Mucosa of stomach (tissue), 1 donor: Measurements from ENCODE around the gene CEP250.

Experiments used
- H3K27me3 ChIP-seq: one replicate; pipeline ENCODE4 v1.7.0; 2013; ENCODE audit warnings: mild to moderate bottlenecking, low read length; ENCODE audit not compliant: control insufficient read depth, insufficient read depth
- H3K36me3 ChIP-seq: one replicate; pipeline ENCODE4 v1.7.0; 2013; ENCODE audit warnings: low read length; ENCODE audit not compliant: control insufficient read depth, insufficient read depth
- H3K4me1 ChIP-seq: one replicate; pipeline ENCODE4 v1.7.0; 2013; ENCODE audit warnings: mild to moderate bottlenecking, low read length; ENCODE audit not compliant: control insufficient read depth, insufficient read depth
- H3K4me3 ChIP-seq: one replicate; pipeline ENCODE4 v1.7.0; 2013; ENCODE audit warnings: low read length
- H3K9ac ChIP-seq: one replicate; pipeline ENCODE4 v1.7.0; 2013; ENCODE audit warnings: mild to moderate bottlenecking, low read length, moderate library complexity
- H3K9me3 ChIP-seq: one replicate; pipeline ENCODE4 v1.7.0; 2013; ENCODE audit warnings: mild to moderate bottlenecking, low read length, moderate library complexity; ENCODE audit not compliant: control insufficient read depth
- donor health status: Pancreatic carcinoma.

CEP250 gene, protein sequence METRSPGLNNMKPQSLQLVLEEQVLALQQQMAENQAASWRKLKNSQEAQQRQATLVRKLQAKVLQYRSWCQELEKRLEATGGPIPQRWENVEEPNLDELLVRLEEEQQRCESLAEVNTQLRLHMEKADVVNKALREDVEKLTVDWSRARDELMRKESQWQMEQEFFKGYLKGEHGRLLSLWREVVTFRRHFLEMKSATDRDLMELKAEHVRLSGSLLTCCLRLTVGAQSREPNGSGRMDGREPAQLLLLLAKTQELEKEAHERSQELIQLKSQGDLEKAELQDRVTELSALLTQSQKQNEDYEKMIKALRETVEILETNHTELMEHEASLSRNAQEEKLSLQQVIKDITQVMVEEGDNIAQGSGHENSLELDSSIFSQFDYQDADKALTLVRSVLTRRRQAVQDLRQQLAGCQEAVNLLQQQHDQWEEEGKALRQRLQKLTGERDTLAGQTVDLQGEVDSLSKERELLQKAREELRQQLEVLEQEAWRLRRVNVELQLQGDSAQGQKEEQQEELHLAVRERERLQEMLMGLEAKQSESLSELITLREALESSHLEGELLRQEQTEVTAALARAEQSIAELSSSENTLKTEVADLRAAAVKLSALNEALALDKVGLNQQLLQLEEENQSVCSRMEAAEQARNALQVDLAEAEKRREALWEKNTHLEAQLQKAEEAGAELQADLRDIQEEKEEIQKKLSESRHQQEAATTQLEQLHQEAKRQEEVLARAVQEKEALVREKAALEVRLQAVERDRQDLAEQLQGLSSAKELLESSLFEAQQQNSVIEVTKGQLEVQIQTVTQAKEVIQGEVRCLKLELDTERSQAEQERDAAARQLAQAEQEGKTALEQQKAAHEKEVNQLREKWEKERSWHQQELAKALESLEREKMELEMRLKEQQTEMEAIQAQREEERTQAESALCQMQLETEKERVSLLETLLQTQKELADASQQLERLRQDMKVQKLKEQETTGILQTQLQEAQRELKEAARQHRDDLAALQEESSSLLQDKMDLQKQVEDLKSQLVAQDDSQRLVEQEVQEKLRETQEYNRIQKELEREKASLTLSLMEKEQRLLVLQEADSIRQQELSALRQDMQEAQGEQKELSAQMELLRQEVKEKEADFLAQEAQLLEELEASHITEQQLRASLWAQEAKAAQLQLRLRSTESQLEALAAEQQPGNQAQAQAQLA (N-terminal part only)

DNA sequence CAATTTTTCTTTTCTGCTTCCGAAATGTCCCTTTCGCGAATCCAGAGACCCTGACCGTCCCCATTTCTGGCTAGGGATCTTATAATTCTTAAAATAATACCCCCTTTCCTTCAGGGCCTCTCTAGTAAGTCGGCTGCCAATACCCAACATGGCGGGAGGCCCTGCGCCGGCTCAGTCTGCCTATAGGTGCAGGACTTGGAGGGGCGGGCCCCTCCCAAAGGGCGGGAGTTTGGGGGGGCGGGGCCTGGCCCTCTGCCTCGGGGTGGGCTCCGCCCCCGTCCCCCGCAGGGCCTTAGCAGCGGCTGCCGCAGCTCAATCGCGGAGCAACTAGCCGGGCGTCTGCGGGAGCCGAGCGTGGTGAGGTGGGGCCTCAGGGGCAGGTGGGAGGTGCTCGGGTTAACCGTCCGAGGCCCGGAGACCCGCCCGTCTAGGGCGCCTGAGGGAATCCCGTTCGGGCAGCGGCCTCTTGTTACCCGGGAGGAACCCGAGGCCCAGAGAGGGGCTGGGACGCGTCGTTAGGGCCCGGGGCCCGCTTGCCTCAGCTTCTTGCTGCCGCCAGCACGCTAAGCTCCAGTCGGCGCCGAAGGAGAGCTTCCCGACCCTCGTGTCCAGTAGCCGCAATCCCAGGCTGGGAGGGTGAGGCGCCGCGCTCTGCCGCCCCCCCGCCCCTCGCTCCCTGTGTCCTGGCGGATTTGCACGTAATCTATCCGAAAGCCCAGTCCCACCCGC lies at the start of gene CEP250:
CEP250 (plus strand) TSS at position 718 of the 729 bp plus-strand sequence. CDS start 6,770 bp downstream, outside the sequence.
- H3K27me3 ChIP-seq: no peaks in the 10 kb centered on the region
- peak within 1 kb of the TSS; percentile 93 for H3K9ac ChIP-seq
- H3K4me1 ChIP-seq: no peaks in the 10 kb centered on the region
- no peaks in the 10 kb centered on the region for H3K9me3 ChIP-seq
- no peaks in the 10 kb centered on the region for H3K36me3 ChIP-seq
- H3K4me3 ChIP-seq: peak within 1 kb of the TSS; percentile 63

DNA sequence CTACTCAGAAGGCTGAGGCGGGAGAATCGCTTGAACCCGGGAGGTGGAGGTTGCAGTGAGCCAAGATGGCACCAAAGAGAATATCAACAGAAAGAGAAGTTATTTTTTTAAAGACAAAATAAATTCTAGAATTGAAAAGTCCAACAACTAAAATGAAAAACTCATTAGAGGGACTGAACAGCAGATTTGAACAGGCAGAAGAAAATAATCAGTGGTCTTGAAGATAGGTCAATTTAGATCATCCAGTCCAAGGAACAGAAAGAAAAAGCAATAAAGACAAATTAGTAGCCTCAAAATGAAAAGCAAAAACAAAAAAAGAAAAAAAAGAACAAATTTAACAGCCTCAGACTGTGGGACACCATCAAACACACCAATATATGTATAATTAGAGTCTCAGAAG lies 49.6 kb upstream of the CEP250 start:
- Histone ChIP-seq H3K4me3 (no peak overlapping the region), H3K9ac (no peak overlapping the region), H3K9me3 (no peaks in the 10 kb centered on the region), H3K27me3 (no peaks in the 10 kb centered on the region), H3K4me1 (peaks cover 2% of the 10 kb centered on the region), H3K36me3 (no peaks in the 10 kb centered on the region)

DNA sequence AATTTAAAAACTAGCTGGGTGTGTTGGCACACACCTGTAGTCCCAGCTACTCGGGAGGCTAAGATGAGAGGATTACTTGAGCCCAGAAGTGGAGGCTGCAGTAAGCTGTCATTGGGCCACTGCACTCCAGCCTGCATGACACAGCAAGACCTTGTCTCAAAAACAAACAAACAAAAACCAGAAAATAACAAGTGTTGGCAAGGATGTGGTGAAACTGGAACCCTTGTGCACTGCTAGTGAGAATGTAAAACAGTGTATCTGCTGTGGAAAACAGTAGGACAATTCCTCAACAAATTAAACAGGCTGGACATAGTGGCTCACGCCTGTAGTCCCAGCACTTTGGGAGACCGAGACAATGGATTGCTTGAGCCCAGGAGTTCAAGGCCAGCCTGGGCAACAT lies 47.1 kb upstream of the CEP250 start:
- Histone ChIP-seq H3K4me1 (peaks cover 4% of the 10 kb centered on the region), H3K9me3 (no peaks in the 10 kb centered on the region), H3K4me3 (no peak overlapping the region), H3K36me3 (no peaks in the 10 kb centered on the region), H3K27me3 (no peaks in the 10 kb centered on the region), H3K9ac (no peak overlapping the region)

DNA sequence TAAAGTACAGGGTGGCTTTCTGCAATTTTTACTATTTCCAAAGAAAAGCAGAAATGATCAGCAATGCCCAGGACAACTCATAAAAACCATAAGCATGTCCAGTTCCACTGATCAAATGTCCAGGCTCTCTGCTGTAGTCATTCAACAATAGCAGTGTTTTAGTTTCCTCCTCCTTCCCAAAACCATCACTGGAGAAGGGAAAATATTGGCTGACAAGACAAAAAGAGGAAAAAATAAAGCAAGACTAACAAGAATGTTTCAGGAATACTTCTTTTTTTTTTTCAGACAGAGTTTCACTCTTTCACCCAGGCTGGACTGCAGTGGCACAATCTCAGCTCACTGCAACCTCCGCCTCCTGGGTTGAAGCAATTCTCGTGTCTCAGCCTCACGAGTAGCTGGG lies 45.9 kb upstream of the CEP250 start:
- Histone ChIP-seq H3K36me3 (no peaks in the 10 kb centered on the region), H3K4me1 (peaks cover 4% of the 10 kb centered on the region), H3K9ac (no peak overlapping the region), H3K4me3 (no peak overlapping the region), H3K27me3 (no peaks in the 10 kb centered on the region), H3K9me3 (no peaks in the 10 kb centered on the region)

DNA sequence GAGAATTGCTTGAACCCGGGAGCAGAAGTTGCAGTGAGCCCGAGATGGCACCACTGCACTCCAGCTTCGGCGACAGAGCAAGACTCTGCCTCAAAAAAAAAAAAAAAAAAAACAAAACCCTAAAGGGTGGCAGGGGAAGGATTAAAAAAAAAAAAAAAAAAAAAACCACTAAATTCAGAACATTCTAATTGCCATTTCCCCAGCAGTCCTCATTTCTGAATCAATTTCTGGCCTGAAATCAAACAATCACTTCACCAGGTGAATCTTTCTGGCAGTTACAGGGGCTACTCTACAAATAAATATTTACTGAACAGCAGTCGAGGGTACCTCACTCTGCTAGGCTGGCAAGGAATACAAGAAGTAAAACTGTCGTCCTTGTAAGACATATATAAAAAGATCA lies 44.8 kb upstream of the CEP250 start:
- Histone ChIP-seq H3K4me1 (peaks cover 4% of the 10 kb centered on the region), H3K27me3 (no peaks in the 10 kb centered on the region), H3K9ac (no peak overlapping the region), H3K4me3 (no peak overlapping the region), H3K36me3 (no peaks in the 10 kb centered on the region), H3K9me3 (no peaks in the 10 kb centered on the region)

DNA sequence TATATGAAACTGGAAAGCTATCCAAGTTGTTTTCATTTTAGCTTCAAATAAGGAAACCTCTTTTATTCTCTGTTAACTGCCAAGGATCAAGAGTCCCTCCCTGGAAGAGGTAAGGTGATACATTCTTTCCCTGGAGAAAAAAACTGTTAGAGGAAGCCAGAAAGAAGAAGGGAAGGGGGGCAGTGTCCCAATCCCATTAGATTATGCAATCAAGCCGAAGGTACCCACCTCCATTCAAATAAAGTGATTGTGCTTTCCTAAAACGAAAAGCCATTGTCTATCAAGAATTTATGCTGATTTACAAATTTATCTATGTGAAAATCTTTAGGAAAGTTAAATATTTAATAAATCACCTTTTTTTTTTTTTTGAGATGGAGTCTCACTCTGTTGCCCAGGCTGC lies 34.1 kb upstream of the CEP250 start:
- no peak overlapping the region for H3K4me3 ChIP-seq
- no peaks in the 10 kb centered on the region for H3K4me1 ChIP-seq
- no peaks in the 10 kb centered on the region for H3K27me3 ChIP-seq
- no peaks in the 10 kb centered on the region for H3K9me3 ChIP-seq
- no peaks in the 10 kb centered on the region for H3K36me3 ChIP-seq
- H3K9ac ChIP-seq: no peak overlapping the region

DNA sequence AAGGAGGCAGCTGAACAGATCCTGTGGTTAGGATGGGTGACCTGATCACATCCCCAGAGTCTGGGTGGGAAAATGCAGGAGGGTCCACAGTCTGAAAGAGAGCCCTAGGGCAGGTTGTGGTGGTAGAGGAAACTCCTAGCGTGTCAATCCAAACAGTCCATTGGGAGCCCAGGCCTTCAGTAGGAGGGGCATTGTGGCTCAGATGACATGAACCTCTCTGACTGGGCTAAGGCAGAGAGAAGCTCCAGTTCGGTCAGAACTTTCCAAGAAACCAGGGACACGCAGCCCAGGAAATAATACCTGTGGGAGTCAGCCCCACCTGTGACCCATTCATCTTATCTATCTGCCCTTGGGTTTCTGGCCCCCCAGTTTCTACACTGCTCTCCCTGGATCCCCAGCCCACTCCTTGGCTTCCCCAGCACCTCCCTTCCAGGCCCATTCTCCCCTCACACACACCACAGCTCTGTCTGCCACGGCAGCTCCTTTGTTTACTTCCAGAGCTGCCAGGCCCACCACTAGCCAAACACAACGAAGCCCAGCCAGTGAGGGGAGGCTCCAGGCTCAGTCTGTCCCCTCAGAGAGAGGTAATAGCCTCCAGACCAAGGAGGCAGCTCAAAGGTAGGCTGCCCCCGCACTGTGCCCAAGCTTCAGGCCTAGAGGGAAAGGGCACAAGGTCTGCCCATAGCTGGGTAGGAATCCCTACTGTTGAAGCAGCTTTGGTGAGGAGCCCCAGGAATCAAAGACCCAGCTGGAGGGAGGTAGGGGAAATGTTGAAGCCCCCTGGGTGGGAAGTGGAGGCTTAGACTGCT lies 23.6 kb upstream of the CEP250 start:
- H3K4me3 ChIP-seq: no peak overlapping the region
- no peaks in the 10 kb centered on the region for H3K36me3 ChIP-seq
- no peaks in the 10 kb centered on the region for H3K27me3 ChIP-seq
- no peak overlapping the region for H3K9ac ChIP-seq
- H3K4me1 ChIP-seq: peaks cover 5% of the 10 kb centered on the region
- no peaks in the 10 kb centered on the region for H3K9me3 ChIP-seq

DNA sequence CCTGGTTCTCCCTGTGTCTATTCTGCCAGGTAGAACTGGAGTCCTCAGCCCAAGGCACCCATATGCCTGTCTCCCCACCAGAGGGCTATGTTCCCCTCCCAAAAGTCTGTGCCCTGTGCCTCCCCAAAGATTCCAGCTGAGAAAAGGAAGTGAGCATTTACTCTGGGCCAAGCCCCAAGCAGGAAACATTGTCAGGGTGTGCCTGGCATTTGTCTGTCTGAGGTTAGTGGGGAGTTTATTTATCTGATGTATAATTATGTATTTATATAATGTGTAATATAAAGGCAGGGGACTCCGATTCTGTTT lies 23.0 kb upstream of the CEP250 start:
- Histone ChIP-seq H3K9me3 (no peaks in the 10 kb centered on the region), H3K4me1 (peaks cover 5% of the 10 kb centered on the region), H3K9ac (no peak overlapping the region), H3K36me3 (no peaks in the 10 kb centered on the region), H3K4me3 (no peak overlapping the region), H3K27me3 (no peaks in the 10 kb centered on the region)

DNA sequence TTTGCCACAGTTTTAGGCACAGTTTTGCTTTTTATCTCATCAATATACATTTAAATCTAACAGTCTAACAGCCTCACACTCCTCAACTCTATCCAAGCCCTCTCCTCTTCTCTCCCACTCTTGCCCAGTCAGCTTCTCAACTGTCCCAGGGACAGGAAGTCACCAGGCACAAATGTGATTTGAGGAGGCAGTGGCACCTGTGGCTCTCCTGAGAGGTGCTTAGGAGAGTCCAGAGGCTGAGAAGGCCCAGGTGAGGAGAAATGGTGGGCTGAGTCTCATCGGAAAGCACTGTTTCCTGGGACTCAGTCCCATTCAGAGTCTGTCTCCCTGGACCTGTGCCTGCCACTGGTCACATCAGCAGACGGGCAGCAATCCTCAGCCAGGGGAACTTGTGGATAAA lies 22.1 kb upstream of the CEP250 start:
- no peaks in the 10 kb centered on the region for H3K27me3 ChIP-seq
- no peaks in the 10 kb centered on the region for H3K9me3 ChIP-seq
- H3K9ac ChIP-seq: no peak overlapping the region
- no peaks in the 10 kb centered on the region for H3K36me3 ChIP-seq
- no peak overlapping the region for H3K4me3 ChIP-seq
- H3K4me1 ChIP-seq: peaks cover 8% of the 10 kb centered on the region

DNA sequence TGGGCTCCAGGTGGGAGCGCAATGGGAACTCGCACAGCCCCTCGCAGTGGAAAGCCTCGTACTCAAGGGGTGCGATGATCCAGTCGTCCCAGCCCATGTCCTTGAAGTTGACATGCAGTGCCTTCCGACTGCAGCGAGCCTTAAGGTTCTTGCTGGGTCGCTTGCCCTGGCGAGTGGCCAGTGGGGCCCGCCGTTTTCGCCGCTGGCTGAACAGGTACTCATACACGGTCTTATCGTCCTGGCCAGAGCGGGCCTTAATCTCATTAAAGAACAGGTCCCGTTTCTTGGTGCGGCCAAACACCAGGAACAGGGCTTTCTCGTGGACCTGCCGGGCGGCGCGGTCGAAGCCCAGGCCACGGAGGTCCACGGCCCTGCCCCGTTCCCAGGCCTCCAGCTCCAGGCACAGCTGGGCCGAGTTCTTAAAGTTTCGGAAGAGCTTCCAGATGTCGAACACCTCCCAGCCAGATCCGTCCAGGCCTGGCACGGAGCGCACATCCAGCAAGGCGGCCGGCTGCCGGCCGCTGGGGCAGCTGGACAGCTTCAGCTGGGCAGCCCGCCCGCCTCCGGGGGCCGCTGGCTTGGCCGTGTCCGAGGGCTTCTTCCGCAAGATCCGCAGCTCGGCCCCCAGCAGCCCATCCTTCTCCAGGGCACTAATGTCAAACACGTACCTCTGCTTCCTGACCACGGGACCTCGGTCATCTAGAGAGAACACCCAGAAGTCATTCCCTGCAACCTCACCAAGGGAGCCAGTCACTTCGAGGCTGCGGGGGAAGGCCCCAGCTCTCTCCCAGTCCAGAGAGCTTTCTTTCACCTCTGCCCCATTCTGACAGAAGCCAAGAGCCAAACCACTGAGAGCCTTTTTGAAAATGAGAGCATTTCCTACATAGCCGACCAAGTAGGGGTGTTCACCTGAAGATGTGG lies 21.1 kb upstream of the CEP250 start:
- Histone ChIP-seq H3K27me3 (peaks cover 3% of the 10 kb centered on the region), H3K9ac (no peak overlapping the region), H3K4me1 (peaks cover 17% of the 10 kb centered on the region), H3K4me3 (no peak overlapping the region), H3K36me3 (no peaks in the 10 kb centered on the region), H3K9me3 (no peaks in the 10 kb centered on the region)
